ENCODE data around the gene ERG. TPM values are rescaled to one million over a fixed set of nuclear protein-coding genes. Genes with fewer than 3 reads are reported as not detected.

The ERG gene
- total and polyA plus RNA-seq, 2 of the 8 experiments (the other 6 are each of a cell fraction or from before 2014, with no cell fraction given) = 1.0 to 3.0 TPM

DNA sequence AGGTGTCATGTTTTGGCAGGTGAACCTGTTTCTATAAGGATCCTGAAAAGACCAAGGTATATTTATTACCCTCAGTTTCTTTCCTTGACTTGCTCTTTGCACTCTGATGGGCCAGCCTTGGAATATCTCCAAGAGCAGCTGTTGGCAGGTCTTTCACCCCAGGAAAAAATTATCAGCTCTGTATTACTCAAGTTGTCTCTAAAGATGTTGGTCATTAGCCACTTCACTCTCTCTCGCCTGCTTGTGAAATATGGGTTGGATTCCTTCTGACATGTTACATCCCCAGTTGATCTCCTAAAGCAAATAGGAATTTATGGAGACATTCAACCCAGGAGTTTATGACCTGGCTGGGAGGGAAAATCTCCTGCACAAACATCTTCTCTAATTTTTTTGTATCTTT is 155.5 kb downstream of the ERG start:
- Histone ChIP-seq H3K4ac (replicated peaks; ENCODE audit: insufficient read length, low read depth, low read length) (no peak overlapping the region), H2BK12ac (ENCODE audit: low read depth, low read length) (no peak overlapping the region), H3K4me2 (ENCODE audit: insufficient read depth in 1 of 2, low read depth in 2 of 2, low read length in 2 of 2) (no peak overlapping the region), H4K8ac (ENCODE audit: extremely low read depth, insufficient read depth, low read length) (no peak overlapping the region), H2BK20ac (ENCODE audit: low read length) (no peak overlapping the region), H3K79me1 (ENCODE audit: low read depth, low read length) (no peaks in the 10 kb centered on the region), H2AK5ac (ENCODE audit: low read depth, low read length) (no peak overlapping the region), H2BK15ac (ENCODE audit: low read length) (no peak overlapping the region), H3K27me3 (replicated peaks in 1 of 4; ENCODE audit: control insufficient read depth in 3 of 4, extremely low read depth in 1 of 4, insufficient read depth in 3 of 4, low read length in 3 of 4) (no peaks in the 10 kb centered on the region), H3K36me3 (ENCODE audit: control insufficient read depth in 2 of 4, insufficient read depth in 4 of 4, low read length in 3 of 4) (no peaks in the 10 kb centered on the region), H3K4me3 (ENCODE audit: extremely low read depth in 1 of 4, insufficient read depth in 2 of 4, low read depth in 3 of 4, low read length in 4 of 4) (no peak overlapping the region), H3K9ac (replicated peaks in 1 of 4; ENCODE audit: extremely low read depth in 1 of 4, low read depth in 3 of 4, low read length in 3 of 4) (no peak overlapping the region), H3K4me1 (replicated peaks in 1 of 4; ENCODE audit: control insufficient read depth in 3 of 4, insufficient read depth in 4 of 4, low read length in 3 of 4) (no peaks in the 10 kb centered on the region), H2BK120ac (replicated peaks; ENCODE audit: low read depth, low read length) (no peak overlapping the region), H3K23ac (ENCODE audit: insufficient read length) (no peak overlapping the region), H3K56ac (replicated peaks; ENCODE audit: insufficient read length, low read depth, low read length) (no peak overlapping the region), H3K14ac (ENCODE audit: insufficient read length) (no peak overlapping the region), H3K9me3 (ENCODE audit: insufficient read depth in 2 of 2, low read depth in 1 of 2, low read length in 1 of 2) (no peaks in the 10 kb centered on the region), H2AFZ (ENCODE audit: low read length) (no peak overlapping the region), H4K20me1 (replicated peaks in 1 of 2; ENCODE audit: control insufficient read depth in 1 of 2, insufficient read depth in 2 of 2, low read length in 2 of 2) (no peaks in the 10 kb centered on the region), H3K18ac (ENCODE audit: extremely low read depth, low read length) (no peak overlapping the region), H3K79me2 (ENCODE audit: control insufficient read depth in 1 of 2, insufficient read depth in 2 of 2, low read length in 2 of 2) (no peaks in the 10 kb centered on the region), H2BK5ac (ENCODE audit: low read depth, low read length) (no peak overlapping the region), H3K27ac (ENCODE audit: low read depth, low read length) (no peak overlapping the region), H4K91ac (replicated peaks; ENCODE audit: insufficient read length, low read length) (no peak overlapping the region), H3K23me2 (ENCODE audit: low read depth, low read length) (no peaks in the 10 kb centered on the region), H4K5ac (ENCODE audit: insufficient read length, low read depth, low read length) (no peak overlapping the region)
- ChIA-PET CTCF (ENCODE audit: partially characterized antibody) (interaction anchor here (1.4 to 3.0 kb wide), 5 partner anchors 10 to 172 kb away, joined by 3 to 18 read pairs (median 4); no protein-coding TSS in a partner anchor), POLR2A (ENCODE audit: partially characterized antibody) (interaction anchor here (0.8 kb wide), 1 partner anchor 9 kb away, joined by 3 read pairs; no protein-coding TSS in a partner anchor)
- DNase-seq (ENCODE audit: low read depth in 1 of 2, low spot score in 2 of 2) (no peak), FAIRE-seq (no peak)
- 93% methylated on average over 1 of the region's 1 CpG; no CpG with 5 or more reads in 1 of the 2 experiments for WGBS, 2 experiments (ENCODE audit: extremely low coverage in 1 of 2, insufficient coverage in 1 of 2, insufficient read length in 1 of 2, insufficient replicate concordance in 2 of 2, low coverage in 1 of 2, low lambda C conversion rate in 2 of 2, missing lambda C conversion rate in 1 of 2)
- TF ChIP-seq YY1 (IDR thresholded peaks at IDR 0.05; ENCODE audit: low read depth, low read length) (no peak), POU5F1 (IDR thresholded peaks at IDR 0.05; ENCODE audit: low read depth, low read length) (no peak), KDM5A (IDR thresholded peaks at IDR 0.05; ENCODE audit: low read length) (no peak), SP1 (IDR thresholded peaks at IDR 0.05; ENCODE audit: low read depth, low read length) (no peak), JUND (IDR thresholded peaks at IDR 0.05; ENCODE audit: low read length) (no peak), CTBP2 (IDR thresholded peaks at IDR 0.05; ENCODE audit: borderline replicate concordance, insufficient read depth, insufficient read length, low read length) (no peak), ASH2L (IDR thresholded peaks at IDR 0.05; ENCODE audit: low read length) (no peak), JUN (IDR thresholded peaks at IDR 0.05; ENCODE audit: low read depth, low read length) (no peak), RAD21 (IDR thresholded peaks at IDR 0.05 in 1 of 2, conservative IDR thresholded peaks at IDR 0.05 in 1 of 2; ENCODE audit: low read depth in 2 of 2, low read length in 2 of 2) (no peak), POLR2A (IDR thresholded peaks at IDR 0.05; ENCODE audit: control extremely low read depth in 1 of 2, low read depth in 2 of 2, low read length in 2 of 2) (no peak), NANOG (IDR thresholded peaks at IDR 0.05; ENCODE audit: insufficient read depth, low read depth, low read length, poor library complexity, severe bottlenecking) (no peak), HDAC6 (IDR thresholded peaks at IDR 0.05; ENCODE audit: low read depth, low read length) (no peak), SP4 (IDR thresholded peaks at IDR 0.05; ENCODE audit: low read length) (no peak), CBX8 (IDR thresholded peaks at IDR 0.05; ENCODE audit: borderline replicate concordance, low read depth, low read length) (no peak)
- TF ChIP-seq, protein P1, sequence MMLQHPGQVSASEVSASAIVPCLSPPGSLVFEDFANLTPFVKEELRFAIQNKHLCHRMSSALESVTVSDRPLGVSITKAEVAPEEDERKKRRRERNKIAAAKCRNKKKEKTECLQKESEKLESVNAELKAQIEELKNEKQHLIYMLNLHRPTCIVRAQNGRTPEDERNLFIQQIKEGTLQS (IDR thresholded peaks at IDR 0.05; ENCODE audit: insufficient read depth, low read depth, low read length) = no peak

All from H1 (cell line).